SIG-M5 treated with dmso at 0.1 percent for 504 hours (cell line): ENCODE measurements around the gene ERMP1.
"Not testable (repeated sequence)": the region's sequence is repeated elsewhere in the genome, so short reads cannot be mapped to it uniquely, and the experiment has no call there.

Source experiments
- DNase-seq: peaks from one replicate; lab custom pipeline; 2025; ENCODE audit not compliant: unreplicated experiment; lab: John Stamatoyannopoulos, UW

Gene ERMP1

DNA sequence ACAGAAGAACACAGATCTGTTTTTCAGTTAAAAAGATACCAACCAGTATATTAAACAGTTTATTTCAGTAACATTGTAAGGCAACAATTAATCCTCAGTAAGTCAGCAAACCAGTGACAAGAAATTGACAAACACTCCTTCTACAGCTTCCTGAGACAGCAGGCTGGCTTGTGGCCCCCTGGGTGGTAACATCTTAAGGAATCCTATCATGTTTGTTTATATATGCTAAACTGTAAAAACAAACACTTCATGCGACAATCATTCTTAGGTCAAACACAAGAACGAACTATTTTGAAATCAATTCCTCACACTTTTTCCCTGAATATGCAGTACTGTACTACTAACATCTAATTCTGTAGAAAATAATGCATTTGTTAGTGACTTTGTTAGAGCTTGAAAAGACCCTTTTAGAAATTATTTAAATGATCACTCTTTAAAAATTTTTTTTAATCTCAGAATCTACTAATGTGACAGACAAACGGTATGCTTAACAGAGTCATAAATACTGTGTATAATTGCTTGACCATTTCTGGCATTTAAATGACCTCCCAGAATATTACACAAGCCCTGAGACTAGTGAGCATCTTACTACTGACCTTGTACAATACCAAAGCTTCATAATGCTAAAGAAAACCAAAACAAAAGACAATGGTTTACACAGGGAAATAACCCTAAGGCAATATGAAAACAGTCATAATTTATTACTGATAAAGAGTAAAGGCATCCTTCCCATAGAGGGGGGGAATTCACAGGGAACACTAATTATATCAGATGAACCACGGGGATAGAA lies 48.2 kb downstream of the ERMP1 start:
- DNase-seq: no peak

DNA sequence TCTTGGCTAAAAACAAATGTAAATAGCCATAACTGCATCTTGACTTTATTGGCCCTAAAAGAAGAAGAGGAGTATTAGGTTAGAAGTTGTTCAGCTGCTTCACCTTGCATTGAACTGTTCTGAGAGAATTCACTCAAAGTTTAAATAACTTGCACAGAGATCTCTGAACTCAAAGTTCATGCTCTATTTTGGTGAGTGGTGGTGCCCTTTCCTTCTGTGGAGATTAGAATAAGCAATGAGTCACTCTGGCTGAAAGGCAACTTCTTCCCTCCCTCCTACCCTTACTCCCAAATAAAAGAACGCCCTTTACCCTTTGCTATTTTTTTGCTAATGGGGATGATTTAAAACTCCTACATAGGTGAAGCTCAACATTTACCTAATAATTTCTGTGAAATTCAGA lies 48.9 kb downstream of the ERMP1 start:
- DNase-seq: no peak

DNA sequence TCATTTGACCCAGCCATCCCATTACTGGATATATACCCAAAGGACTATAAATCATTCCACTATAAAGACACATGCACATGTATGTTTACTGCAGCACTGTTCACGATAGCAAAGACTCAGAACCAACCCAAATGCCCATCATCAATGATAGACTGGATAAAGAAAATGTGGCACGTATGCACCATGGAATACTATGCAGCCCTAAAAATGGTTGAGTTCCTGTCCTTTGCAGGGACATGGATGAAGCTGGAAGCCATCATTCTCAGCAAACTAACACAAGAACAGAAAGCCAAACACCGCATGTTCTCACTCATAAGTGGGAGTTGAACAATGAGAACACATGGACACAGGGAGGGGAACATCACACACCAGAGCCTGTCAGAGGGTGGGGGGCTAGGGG lies 49.5 kb downstream of the ERMP1 start:
- not testable (repeated sequence) for DNase-seq

DNA sequence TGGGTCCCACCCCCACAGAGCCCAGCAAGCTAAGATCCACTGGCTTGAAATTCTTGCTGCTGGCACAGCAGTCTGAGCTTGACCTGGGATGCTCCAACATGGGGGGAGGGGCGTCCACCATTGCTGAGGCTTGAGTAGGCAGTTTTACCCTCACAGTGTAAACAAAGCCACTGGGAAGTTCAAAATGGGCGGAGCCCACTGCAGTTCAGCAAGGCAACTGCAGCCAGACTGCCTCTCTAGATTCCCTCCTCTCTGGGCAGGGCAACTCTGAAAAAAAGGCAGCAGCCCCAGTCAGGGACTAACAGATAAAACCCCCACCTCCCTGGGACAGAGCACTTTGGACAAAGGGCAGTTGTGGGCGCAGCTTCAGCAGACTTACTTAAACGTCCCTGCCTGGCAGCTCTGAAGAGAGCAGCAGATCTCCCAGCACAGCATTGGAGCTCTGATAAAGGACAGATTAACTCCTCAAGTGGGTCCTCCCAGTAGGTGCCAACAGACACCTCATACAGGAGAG lies 53.2 kb downstream of the ERMP1 start:
- DNase-seq: not testable (repeated sequence)

DNA sequence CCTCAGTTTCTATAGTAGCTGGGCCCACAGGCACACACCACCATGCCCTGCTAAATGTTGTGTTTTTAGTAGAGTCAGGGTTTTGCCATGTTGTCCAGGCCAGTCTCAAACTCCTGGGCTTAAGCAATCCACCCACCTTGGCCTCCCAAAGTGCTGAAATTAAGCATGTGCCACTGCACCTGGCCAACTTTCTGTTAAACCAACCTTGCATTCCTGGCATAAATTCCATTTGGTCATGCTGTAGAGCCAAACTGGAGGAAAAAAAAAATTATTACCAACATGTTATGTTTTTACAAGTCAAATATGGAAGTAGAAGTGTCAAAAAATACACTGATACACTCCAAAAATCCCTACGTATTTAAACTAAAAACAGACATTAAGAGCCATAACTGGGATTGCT lies 54.1 kb downstream of the ERMP1 start:
- DNase-seq: no peak

DNA sequence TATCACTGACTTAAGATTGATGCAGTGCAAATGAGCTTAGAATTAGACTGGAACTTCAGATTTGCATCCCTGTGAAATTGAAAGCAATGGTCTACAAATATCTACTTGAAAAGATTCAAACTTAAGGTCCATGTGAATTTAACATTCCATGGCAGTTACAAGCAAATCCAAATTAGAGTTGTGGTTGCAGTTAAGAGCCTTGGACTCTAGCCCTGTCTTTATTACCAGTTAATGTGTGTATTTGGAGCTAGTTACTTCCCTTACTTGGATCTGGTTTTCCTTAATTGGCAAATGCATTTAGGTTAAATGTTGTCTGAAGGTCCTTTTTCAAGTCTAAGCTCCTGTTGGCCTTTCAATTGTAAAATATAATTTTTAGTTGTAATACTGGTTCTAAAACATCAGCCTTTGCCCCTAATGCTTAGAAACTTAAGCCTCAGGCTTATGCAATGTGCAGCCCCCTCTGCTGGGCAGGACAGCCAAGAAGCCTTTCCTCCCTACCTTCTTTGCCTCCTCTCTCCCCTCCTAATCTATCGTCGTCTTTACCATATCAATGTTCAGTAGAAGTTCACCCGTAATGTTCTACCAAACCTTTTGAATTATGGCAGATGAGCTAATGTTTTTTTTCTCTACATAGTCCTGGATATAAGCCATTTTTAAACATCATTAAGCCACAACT lies 59.5 kb downstream of the ERMP1 start:
- no peak for DNase-seq

DNA sequence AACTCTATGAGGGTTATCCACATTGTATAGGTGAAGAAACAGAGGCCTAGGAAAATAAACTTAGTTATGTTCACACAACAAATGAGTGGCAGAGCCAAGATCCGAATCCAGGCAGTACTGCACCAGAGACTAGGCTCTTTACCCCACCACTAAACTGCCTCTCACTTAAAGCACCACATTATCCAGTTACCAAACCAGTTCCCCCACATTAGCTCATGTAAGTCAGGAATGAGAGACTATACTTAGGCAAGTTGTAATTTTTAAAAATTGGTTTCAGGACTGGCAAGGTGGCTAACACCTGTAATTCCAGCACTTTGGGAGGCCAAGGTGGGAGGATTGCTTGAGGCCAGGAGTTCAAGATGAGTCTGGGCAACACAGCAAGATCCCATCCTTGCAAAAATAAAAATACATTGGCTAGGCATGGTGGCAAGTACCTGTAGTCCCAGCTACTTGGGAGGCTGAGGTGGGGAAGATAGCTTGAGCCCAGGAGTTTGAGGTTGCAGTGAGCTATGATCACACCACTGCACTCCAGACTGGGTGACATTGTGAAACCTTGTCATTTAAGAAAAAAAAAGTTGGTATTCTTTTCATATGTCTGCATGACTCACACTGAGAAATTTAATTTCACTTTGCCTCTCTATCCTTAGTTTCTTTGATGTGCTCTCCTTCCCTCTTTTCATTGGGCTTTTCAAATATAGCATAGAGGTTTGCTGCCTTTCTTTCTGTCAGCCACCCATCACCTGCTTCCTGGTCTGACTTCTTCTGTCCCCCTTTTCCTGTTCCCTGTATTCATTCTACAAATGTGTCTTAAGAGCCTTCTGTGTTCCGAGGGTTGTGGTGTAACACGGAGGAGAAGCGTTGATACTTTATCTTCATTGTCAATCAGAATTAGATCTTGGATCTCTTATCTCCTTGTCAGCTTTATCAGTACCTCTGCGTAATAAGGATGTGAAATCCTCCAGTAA lies 64.7 kb downstream of the ERMP1 start:
- DNase-seq: no peak

DNA sequence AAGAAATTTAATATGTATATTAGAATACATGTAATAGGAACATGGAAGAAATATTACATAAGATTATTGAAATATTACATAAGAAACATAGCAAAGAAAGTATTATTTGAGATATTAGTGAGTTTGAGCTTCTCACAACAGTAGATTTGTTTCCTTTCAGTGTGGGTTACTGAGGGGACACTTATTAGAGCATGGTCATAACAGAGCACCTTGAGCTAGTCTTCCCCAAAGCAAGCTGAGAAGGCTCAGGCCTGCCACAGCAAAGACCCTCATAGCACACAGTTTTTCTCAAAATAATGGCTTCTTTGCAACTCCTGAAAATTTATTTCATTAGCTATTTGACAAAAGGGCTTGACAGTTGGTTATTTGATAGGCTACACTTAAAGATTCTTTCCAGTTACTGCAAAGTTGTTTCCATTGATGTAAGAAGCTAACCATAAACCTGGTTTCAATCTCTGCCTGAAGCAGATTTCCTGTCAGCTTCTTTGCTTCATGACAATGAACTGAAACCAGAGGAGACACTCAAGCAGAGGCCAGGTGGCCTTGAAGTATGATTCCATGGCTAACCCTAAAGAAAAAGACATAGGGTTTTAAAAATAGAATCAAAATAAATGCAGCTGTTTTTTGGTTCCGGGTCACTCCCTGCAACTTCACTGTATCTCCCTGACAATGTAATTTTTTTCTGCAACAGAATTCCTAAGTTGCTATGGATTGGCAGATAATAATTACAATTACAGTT lies 68.6 kb downstream of the ERMP1 start:
- DNase-seq: no peak

DNA sequence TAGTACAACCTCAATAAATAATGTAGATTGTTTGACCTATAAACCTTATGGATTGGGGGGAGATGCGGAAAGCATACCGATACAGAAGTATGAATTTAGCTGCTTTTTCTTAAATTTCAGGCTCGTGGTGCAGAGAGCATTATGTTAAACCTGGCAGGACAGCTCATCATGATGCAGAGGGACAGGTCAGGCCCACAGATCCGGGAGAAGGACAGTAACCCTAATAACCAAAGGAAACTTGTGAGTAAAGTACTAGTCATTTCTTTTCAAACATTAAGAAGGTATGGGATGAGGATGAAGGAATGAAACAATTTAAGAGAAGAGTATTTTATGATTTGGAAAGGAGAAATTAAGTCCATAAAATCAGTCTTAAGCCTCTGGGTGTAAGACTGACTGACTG lies 70.5 kb downstream of the ERMP1 start:
- no peak for DNase-seq

DNA sequence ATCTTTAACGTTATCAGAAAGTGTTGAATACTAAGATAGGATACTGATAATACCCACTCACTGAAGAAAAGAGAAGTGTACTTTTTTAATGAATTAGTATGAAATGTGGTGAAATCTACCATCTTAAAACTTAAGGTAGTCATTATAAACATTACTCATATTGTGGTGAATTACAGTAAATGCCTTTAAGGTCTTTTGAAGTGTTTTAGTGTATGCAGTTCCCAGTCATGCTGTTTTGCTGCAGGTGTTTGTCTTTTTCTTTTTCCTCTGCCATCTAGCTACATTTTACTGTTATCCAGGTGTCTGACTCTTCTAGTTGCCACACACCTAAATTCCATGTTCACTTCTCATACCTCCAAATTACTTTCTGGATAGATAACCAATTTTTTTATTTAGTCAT lies 72.6 kb downstream of the ERMP1 start:
- no peak for DNase-seq

DNA sequence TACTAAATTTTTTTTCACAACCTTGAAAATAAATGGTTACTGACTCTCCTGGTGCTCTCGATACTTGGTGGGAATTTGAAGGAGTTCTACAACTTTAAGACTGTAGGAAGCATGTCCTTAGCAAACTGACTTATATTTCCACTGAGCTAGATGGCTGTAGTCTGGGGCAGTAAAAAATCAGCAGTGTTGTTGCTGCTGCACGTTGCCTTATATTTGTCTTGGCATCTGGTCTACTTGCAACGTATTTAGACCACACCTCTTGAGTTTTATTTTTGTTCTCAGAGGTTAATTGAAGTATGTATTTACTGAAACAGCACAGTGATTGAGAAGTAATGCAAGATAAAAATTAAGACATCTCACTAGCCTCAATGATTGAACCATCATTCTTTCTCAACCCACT lies 76.3 kb downstream of the ERMP1 start:
- no peak for DNase-seq

DNA sequence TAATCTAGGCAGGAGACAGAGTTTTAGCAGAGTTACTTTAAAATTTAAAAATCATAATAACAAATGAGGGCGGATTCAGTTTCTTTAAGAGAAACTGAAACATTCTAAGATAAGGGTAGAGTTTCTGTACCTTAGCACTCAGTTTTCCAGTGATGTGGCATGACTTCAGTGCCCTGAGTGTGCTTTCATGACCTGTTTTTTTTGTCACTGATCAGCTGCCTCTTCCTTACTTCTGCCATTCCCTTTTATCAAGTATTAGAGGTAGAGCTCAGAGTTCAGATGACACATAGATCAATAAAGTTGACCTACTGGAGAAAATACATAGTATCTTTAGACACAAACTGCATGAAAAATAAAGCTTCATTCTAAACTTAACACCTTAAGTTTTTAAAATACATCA lies 82.3 kb downstream of the ERMP1 start:
- no peak for DNase-seq

DNA sequence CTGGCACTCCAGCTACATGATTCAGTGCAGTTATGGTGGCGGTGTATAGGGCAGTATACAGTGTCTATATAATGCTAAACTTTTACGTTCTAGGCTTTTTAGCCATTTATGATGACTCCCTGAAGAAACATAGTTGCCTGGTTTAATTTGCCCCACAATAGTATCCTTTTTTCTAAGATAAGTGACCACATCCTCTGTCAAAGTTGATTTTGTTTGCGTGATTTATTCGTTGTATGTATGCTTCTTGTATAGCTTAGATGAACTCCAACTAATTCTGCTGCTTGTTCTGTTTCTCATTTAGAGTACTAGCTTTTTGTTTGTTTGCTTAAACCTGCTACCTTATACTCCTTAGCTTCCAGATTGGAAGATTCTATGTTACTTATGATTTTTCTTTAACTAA lies 83.6 kb downstream of the ERMP1 start:
- no peak for DNase-seq

DNA sequence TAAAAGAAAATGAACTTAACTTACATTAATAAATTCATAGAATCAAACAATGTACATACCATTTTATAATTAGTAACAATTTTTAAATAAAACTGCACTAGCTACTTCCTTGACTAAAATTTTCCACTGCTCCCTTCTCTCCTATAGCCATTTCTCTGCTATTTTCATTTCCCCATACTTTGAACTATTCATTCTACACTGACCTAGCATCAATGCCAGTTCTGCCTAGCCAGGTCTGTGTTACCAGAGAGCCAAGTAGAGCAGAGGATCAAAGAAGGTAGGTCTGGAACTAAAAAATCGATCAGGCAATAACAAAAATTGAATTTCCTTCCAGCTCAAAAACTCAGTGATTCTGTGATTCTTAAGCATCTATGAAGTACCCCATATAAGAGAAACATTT lies 84.5 kb downstream of the ERMP1 start:
- DNase-seq: no peak

DNA sequence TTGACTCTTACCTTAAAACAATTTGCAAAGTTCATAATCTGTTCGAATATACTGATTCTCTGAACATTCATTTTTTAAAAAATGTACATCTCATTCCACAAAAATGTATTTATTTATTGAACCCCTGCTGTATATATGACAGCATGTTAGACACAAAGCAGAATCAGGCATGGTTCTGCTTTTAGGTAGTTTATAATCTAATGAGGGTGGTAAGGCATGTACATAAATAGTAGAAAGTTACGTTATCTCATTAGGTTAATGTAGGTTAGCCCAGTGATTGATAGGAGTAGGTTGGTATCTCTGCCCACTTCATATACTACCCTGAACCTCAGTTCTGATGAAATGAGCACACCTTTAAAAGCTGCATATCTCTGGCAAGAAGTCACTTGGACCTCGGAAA lies 89.8 kb downstream of the ERMP1 start:
- no peak for DNase-seq

DNA sequence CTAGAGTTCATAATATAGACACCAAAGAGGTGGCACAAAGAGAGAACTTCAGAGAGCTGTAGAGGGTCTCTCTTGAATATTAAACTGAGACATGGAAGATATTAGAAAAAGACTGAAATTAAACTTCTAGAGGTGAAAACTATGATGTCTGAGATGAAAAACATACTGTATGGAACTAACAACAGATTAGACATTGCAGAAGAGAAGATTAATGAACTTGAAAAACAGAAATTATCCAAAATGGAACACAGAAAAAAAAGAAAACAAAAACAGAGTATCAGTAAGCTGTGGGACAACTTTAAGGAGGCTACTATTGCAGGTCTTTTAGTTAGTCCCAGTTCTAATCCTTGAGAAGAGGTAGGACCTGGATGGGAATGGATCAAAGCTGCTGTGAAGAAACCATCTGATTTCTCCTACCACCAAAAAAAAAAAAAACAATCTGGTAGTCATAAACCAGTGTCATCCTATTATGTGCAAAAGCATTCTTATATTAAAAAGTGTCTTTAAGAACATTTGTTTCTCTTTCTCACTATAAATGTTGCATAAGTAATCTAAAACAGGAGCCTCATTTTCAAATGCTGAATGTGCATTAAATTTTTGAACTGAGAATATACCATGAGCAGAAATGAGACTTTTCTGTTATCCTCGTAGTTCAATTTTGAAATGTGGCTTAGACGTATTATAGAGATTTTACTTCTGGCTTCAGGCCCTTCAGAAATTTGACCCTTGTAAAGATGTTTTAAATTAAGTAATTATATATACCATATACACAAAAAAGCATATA lies 96.2 kb downstream of the ERMP1 start:
- DNase-seq: no peak

DNA sequence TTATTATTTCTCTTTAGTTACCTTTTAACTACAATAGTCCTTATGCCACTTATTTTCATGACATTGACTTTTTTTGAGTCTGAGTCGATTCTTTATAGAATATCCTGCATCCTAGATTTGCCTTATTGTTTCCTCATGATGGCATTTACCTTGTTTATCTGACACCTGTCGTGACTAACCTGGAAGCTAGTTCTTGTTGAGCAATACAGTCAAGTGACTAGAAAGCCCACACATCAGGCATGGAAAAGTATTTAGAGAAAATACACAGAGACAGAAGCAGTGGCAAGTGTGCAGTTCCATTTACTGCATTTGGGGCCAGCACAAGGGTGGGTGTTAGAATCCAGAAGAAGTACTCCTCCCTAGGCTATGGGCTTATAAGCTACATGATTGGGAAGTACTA lies 97.8 kb downstream of the ERMP1 start:
- DNase-seq: no peak
